GM21619 (cell line): ENCODE results near the gene UNC13D.
"Not testable (repeated sequence)": the region's sequence is repeated elsewhere in the genome, so short reads cannot be mapped to it uniquely, and the experiment has no call there.

Experiments used
- ATAC-seq: cut with Tn5 transposase; IDR thresholded peaks from one replicate; pipeline ENCODE4 v1.9.1; 2021; ENCODE audit not compliant: unreplicated experiment

Gene UNC13D

DNA sequence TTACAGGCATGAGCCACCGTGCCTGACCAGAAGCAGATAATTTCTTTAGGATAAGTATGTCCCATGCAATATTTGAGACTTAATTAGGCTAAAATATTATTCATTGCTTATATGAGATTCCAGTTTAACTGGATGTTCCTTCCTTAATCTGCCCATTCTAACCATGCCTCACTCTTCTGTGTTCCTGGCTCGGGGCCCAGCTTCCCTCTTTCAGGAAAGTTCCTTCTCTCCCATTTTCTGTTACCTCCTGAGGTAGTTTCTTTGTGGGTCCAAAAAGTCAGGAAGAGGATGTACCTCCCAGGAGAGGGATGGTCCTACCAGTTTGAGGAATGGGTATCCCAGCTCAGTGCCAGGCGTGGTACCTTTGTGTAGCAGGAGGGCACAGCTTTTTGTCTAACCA lies 36.3 kb downstream of the UNC13D start:
- no peak for ATAC-seq

- ATAC-seq = no peak
Observed at GRCh38 chr17:75806822-75807500, 37.2 kb downstream of the UNC13D start.

DNA sequence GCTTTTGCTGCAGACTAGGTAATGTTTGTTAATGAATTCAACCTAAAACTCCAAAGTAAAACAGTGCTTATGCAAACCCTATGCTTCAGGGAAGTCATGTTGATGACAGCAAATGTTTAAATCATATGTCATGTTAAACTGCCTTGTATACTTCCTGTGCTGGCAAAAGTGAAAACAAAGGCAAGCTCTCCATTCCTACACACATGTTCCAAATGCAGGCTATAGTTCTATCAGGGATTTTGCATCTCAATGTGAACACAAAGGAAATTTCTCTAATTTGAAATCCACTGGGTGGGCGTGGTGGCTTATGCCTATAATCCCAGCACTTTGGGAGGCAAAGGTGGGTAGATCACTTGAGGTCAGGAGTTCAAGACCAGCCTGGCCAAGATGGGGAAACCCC lies 40.3 kb downstream of the UNC13D start:
- no peak for ATAC-seq

DNA sequence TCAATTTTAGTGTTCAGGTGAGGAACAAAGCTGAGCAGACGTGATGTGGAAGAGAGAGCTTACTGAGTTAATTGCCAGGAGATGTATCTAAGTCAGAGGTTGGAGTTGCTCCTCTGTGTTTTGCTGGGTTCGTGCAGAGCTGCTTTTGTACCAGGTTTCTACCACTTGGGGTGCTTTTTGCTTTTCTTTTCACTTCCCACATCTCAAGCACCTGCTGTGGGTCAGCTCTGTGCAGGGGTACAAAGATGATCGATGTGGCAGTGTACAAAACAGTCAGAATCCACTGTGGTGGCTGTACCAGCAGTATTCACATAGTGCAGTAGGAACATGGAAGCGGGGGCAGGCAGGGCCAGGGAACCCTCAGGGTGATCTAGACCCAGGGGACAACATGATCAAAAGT lies 44.8 kb downstream of the UNC13D start:
- no peak for ATAC-seq

- no peak for ATAC-seq
Observed at GRCh38 chr17:75795820-75796607, 48.2 kb downstream of the UNC13D start.

GRCh38 chr17:75793460-75793859 lies 50.7 kb downstream of the UNC13D start:
- ATAC-seq = no peak

- ATAC-seq = no peak
Observed at GRCh38 chr17:75791254-75791653, 53.0 kb downstream of the UNC13D start.

GRCh38 chr17:75785016-75785890 lies 59.0 kb downstream of the UNC13D start:
- ATAC-seq = peak; percentile 56

DNA sequence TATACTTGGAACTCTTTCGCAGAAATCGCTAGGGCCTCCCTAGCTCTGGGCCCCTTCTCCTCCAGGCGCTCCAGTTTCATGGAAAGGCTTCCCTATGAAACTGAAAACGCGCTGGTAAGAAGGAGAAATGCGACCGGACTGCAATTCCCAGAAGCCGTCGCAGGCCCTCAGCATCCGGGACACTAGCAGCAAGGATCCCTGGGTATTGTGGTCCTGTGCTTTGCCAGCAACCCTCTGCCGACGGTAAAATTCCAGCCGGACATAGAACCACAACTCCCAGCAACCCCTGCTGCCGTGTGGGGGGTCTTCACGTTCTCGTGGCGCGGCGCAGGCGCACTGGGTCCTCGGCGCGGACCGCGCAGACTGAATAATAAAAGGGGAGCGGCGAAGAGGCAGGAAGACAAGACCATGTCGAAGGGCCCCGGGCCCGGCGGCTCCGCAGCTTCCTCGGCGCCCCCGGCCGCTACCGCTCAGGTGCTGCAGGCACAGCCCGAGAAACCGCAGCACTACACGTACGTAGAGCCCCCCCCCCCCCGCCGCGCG lies 59.7 kb downstream of the UNC13D start, which contains the start of gene UNK:
TSS of gene UNK (plus strand) at position 334 of the 543 bp plus-strand sequence. CDS start at position 409, 75 bp downstream.
- ATAC-seq = peak; percentile 56

DNA sequence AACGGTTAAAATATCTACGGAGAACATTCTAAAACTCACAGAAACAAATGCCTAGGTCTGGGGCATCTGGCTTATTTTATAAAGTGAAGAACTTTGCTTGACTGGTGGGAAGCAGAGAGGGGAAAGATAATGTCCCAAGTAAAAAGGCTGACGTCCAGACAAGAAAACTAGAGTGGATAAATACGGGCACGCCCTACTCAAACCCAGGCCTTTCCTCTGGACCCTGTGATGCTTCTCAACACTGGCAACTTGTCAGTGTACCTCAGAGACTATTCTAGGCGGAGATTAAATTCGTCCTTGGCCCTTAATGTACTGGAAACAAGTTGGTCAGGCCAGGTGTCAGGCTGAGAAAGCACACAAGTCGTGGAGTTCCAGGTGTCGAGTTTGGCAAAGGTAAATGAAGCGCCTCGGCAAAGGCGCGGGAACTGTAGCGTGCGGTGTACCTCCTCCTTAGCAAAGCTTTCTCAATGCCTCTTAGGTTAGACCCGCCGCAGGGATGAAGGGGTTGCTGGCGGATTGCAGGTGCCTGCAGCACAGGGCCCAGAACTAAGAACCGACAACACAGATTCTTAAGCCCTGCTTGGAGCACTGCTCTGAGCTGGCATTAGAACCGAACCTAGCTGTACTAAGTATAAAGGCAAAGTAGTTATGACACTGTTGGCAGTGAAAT lies 60.3 kb downstream of the UNC13D start:
- peak; percentile 1 for ATAC-seq

DNA sequence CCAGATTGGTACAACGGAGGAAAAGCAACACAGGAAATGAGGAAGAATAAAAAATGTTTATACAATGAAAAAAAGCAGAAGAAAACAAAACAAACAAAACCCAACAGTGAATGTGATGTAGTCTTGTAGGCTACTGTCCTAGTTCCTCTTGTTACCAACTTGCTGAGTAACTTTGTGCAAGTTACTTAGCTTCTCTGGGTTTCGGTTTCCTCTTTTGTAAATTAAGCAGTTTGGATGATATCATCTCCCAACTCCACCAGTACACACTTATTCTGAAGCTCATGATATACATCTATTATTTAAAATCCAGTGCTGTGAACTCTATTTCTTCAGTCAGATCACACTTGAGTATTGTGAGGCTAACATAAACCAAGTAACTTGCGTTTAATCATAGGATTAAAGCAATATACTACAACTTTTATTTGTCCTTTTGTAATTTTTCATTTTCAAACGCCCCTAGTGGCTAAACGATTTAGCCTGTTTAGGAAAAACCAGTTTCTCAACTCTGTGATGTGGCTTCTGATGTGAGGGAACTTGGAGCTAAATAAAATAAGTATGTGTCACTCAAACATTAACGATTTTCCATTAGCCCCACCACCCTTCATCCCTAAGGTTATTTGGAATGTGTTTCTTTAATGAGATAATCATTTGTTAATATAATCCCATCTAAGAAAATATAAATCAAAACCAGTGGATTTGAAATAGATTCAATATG lies 61.0 kb downstream of the UNC13D start:
- no peak for ATAC-seq

GRCh38 chr17:75779987-75780889 lies 64.0 kb downstream of the UNC13D start:
- no peak for ATAC-seq

- ATAC-seq = peak; percentile 59
Observed at GRCh38 chr17:75779250-75779986, 64.8 kb downstream of the UNC13D start.

DNA sequence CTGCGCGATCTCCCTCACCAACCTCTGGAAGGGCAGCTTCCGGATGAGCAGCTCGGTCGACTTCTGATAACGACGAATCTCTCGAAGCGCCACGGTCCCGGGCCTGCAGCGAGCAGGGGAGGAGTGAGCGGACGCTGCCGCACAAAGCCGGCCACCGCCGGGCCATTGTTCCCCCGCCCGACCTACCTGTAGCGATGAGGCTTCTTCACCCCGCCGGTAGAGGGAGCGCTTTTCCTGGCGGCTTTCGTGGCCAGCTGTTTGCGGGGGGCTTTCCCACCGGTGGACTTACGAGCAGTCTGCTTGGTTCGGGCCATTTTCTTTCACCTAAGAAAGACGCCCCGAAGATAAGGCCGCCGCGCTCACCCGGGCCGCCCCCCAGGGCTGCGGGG lies 65.3 kb downstream of the UNC13D start:
- ATAC-seq = no peak

GRCh38 chr17:75778066-75778860 lies 65.9 kb downstream of the UNC13D start:
- not testable (repeated sequence) for ATAC-seq

- ATAC-seq = no peak
Observed at GRCh38 chr17:75777296-75777922, 66.8 kb downstream of the UNC13D start.
